GM12872 (cell line): ENCODE results near the gene SBF2.

Experiments
- TF ChIP-seq, protein P1 (sequence below): IDR thresholded peaks from 3 replicates; pipeline ENCODE4 v1.5.1; 2011; ENCODE audit warnings: low read depth, mild to moderate bottlenecking, low read length, moderate library complexity; ENCODE audit not compliant: insufficient read depth

SBF2 gene

DNA sequence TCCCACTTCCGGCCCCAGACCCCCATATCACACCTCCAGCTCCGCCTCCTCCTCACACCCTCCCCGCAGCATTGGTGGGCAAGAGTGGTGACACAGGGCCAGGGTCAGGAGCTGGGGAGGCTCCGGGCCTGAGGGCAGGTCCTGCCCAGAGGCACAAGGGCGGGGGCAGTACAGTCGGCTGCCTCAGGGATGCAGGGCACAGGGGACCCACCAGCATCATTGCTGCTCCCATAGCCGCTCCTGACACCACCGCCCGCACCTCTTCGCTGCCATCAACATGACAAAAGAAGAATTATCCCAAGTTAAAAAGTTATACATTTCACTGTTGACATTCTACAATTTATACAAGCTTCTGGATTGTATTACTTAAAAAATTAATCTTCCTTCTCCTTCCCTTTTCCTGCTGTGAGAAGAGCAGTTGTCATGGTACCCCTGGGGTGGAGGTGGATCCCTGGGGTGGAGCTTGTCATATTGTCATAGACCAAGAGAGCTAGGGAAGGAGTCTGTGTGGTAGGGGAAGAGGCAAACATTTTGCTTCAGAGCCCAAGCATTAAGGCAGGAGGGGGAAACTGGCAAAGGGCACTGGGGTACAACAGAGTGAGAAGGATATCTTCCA lies 4.1 kb downstream of the SBF2 start:
- TF ChIP-seq, protein P1, sequence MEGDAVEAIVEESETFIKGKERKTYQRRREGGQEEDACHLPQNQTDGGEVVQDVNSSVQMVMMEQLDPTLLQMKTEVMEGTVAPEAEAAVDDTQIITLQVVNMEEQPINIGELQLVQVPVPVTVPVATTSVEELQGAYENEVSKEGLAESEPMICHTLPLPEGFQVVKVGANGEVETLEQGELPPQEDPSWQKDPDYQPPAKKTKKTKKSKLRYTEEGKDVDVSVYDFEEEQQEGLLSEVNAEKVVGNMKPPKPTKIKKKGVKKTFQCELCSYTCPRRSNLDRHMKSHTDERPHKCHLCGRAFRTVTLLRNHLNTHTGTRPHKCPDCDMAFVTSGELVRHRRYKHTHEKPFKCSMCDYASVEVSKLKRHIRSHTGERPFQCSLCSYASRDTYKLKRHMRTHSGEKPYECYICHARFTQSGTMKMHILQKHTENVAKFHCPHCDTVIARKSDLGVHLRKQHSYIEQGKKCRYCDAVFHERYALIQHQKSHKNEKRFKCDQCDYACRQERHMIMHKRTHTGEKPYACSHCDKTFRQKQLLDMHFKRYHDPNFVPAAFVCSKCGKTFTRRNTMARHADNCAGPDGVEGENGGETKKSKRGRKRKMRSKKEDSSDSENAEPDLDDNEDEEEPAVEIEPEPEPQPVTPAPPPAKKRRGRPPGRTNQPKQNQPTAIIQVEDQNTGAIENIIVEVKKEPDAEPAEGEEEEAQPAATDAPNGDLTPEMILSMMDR: no peak

DNA sequence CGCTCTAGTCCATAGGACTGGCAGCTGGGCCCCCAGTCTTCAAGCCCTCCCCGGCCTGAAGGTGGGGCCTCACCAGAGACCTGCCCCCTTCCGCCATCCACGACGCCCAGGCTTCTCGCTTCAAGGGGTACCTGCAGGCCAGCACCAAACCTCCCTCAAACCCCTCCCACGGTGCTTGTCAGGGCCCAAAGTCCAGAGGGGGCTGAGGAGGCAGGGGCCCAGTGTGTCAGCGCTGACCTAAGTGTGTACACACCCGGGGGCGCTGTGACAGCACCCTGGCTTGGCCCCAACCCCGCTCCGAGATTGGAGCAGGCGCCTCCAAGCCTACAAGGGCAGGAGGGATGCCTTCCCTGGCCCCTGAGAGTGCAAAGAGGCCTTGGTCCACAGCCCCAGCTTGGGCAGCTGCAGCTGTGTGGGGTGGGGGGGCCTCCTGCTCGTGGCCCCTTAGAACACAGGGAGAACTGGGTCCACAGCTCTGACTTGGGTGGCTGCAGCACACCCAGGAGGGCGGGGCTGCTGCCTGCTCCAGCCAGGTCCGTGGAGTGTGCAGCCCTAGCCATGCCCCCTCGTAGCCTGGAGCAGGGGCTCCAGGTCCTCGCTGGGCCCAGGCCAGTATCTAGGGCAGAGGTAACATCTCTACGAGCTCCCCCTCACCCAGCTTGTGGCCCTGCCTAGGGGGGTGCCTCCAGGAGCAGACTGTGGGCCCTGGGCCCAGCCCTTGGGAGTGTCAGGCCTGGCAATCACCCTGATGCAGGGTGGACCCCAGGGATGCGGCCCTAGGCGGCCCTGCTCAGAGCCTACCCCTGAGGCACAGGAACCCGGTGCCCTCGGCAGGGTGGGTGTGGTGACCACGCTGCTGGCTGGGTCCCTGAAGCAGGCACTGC lies 4.9 kb downstream of the SBF2 start:
- TF ChIP-seq, protein P1: no peak

DNA sequence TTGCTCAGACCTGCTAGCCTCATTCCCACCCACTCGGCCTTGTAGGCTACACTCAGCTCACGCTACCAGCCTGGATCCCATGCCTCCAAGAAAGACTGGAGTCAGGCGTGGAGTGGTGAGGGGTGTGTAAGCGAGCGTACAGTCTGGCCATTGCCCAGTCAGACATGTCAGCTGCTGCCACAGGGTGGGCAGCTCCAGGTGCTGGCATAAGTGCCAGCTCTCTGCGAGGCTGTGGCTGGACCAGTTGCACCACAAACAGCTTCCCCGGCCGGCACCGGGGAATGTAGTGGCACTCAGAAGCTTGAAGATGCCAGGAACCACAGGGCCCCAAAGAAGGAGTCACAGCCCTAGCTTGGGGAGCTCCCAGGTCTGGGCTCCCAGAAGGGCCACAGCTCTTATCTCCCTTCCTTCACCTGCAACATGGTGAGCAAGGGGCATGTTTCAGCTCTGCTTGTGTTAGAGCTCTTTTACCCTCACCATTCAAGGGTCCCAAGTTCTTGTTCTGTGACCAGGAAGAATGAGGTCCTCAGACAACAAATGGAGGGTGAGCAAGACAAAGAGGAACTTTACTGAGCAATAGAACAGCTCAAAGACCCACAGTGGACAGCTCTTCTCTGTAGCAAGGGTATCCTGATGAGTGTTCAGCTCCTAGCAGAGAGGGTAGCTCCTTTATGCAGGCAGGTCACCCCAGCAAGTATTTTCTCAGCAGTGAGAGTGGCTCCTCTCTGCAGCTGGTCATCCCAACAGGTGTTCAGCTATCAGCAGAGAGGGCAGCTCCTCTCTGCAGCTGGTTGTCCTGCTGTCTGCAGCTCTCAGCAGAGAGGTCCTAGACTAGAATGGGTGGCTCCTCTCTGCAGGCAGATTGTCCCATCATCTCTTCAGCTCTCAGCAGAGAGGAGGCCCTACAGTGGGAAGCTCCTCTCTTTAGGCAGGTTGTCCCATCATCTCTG lies 6.0 kb downstream of the SBF2 start:
- TF ChIP-seq, protein P1: no peak

DNA sequence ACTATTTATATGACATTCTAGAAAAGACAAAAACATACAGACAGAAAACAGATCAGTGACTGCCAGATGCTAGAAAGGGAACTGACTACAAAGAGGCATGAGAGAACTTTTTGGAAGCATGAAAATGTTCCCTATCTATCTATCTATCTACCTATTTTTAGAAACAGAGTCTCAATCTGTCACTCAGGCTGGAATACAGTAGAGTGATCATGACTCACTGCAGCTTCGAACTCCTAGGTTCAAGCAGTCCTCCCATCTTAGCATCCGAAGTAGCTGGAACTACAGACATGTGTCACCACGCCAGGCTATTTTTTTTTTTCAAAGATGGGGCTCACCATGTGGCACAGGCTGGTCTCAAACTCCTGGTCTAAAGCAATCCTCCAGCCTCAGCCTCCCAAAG lies 6.9 kb downstream of the SBF2 start:
- TF ChIP-seq, protein P1: no peak

DNA sequence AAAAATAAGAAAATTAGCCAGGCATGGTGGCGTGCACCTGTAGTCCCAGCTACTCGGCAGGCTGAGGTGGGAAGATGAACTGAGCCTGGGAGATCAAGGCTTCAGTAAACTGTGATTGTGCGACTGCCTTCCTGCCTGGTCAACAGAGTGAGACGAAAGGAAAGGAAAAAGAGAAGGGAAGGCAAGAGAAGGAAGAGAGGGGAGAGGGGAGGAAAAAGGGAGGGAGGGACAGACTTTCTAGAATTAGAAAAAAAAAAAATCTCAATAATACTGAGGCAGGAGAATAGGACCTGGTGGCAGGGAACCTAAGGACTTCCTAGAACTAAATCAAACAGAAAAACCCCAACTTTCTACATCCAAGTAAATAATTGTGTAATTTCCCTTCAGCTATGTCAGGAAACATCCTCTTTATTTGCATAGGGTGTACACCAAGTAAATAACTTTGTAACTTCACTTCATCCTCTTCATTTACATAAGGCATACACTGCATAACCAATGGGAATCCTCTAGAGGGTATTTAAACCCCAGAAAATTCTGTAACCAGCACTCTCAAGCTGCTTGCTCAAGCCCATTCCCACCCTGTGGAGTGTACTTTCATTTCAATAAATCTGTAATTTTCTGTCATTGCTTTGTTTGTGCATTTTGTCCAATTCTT lies 8.7 kb downstream of the SBF2 start:
- TF ChIP-seq, protein P1: no peak

DNA sequence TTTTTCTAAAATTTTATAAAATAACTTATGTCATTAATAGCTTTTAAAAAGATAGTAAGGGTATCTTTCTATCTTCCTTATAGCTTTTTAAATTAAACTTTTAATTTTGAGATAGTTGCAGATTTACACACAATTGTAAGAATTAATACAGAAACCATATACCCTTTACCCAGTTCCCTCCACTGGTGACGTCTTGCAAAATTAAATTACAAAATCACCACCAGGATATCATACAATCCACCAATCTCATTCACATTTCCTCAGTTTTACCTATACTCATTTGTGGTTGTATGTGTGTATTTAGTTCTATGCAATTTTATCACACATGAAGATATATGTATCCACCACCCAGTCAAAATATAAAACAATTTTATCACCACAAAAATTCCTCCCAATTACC lies 10.0 kb downstream of the SBF2 start:
- TF ChIP-seq, protein P1: no peak
